MCF 10A (cell line): Measurements from ENCODE around the gene OTULIN. TPM values are rescaled to one million over a fixed set of nuclear protein-coding genes. Genes with fewer than 3 reads are reported as not detected.
A peak's percentile ranks its signal among the peaks of the same experiment; 100 is the strongest.

ENCODE experiments used
- BruUV-seq: library from RNA; stranded (reverse); fragments of 400-500 nt; replicated peaks from 2 replicates; lab custom pipeline; 2021; lab: Mats Ljungman, UMichigan
- CTCF ChIA-PET: fragments of 300-600 bp; sonication (Branson Sonifier 250); formaldehyde crosslinking; extraction: SDS; loops from one replicate; lab custom pipeline; 2021; ENCODE audit warnings: antibody characterized with exemption, inconsistent platforms; lab: Yijun Ruan, JAX
- POLR2A ChIA-PET: fragments of 300-600, 350-650 bp; sonication (Branson Sonifier 250); formaldehyde crosslinking; extraction: SDS; loops from one replicate; lab custom pipeline; 2020; ENCODE audit warnings: antibody characterized with exemption, inconsistent platforms; lab: Yijun Ruan, JAX
- DNase-seq: peaks from one replicate; pipeline ENCODE4 v3.0.0-alpha.2; 2018; ENCODE audit not compliant: unreplicated experiment
- H3K27ac Mint-ChIP-seq: one replicate; pipeline ENCODE4 v1.8.0; 2022; ENCODE audit warnings: mild to moderate bottlenecking, low read depth, mixed read lengths; ENCODE audit not compliant: unreplicated experiment
- H3K27me3 Mint-ChIP-seq: one replicate; pipeline ENCODE4 v1.8.0; 2022; ENCODE audit warnings: mixed read lengths; ENCODE audit not compliant: insufficient read depth, unreplicated experiment
- H3K36me3 Mint-ChIP-seq: one replicate; pipeline ENCODE4 v1.8.0; 2022; ENCODE audit warnings: mild to moderate bottlenecking, moderate library complexity, mixed read lengths; ENCODE audit not compliant: insufficient read depth, unreplicated experiment
- H3K4me1 Mint-ChIP-seq: one replicate; pipeline ENCODE4 v1.8.0; 2022; ENCODE audit warnings: mixed read lengths; ENCODE audit not compliant: insufficient read depth, unreplicated experiment
- H3K4me3 Mint-ChIP-seq: one replicate; pipeline ENCODE4 v1.8.0; 2022; ENCODE audit warnings: mild to moderate bottlenecking, moderate library complexity, mixed read lengths; ENCODE audit not compliant: unreplicated experiment
- H3K9me3 Mint-ChIP-seq: one replicate; pipeline ENCODE4 v1.8.0; 2022; ENCODE audit warnings: mixed read lengths; ENCODE audit not compliant: unreplicated experiment
- CTCF ChIP-seq: fragments of 200-600 bp; IDR thresholded peaks from one replicate; pipeline ENCODE4 v1.8.0; 2022; ENCODE audit warnings: antibody characterized with exemption, mild to moderate bottlenecking; ENCODE audit not compliant: unreplicated experiment
- intact Hi-C: fragments of 100-400 bp; cut with micrococcal nuclease; formaldehyde crosslinking; loops from 2 replicates; pipeline ENCODE4 v1.14.1; 2022
- total RNA-seq: library from RNA; stranded (reverse); gene quantifications from 2 replicates; pipeline ENCODE4 v1.2.3, GENCODE V29; 2022

Gene OTULIN
- total RNA-seq, 1 experiment from 2014 or later, result 34.6 TPM

- Mint-ChIP-seq H3K4me1 (peaks cover 19% of the 10 kb centered on the region), H3K36me3 (peaks cover 23% of the 10 kb centered on the region), H3K9me3 (no peaks in the 10 kb centered on the region), H3K27ac (peak overlapping the region; percentile 46), H3K27me3 (no peaks in the 10 kb centered on the region), H3K4me3 (no peak overlapping the region)
- ChIA-PET POLR2A (no interaction called here), CTCF (no interaction called here)
- BruUV-seq, result no TSS peak
- intact Hi-C loops, result no loop called here
- DNase-seq, result peak; percentile 52
- TF ChIP-seq CTCF, result no peak
Observed at GRCh38 chr5:14739538-14739937, 75.0 kb downstream of the OTULIN start.

- no peaks in the 10 kb centered on the region for H3K9me3 Mint-ChIP-seq
- BruUV-seq, result no TSS peak
- H3K27me3 Mint-ChIP-seq, result no peaks in the 10 kb centered on the region
- intact Hi-C loops, result no loop called here
- CTCF ChIA-PET, result interaction anchor here (1.7 kb wide), 1 partner anchor 12 kb away, joined by 9 read pairs; no protein-coding TSS in a partner anchor
- no peak overlapping the region for H3K4me3 Mint-ChIP-seq
- TF ChIP-seq CTCF, result no peak
- POLR2A ChIA-PET, result no interaction called here
- H3K36me3 Mint-ChIP-seq, result peaks cover 23% of the 10 kb centered on the region
- H3K27ac Mint-ChIP-seq, result peak overlapping the region; percentile 46
- H3K4me1 Mint-ChIP-seq, result peaks cover 19% of the 10 kb centered on the region
- DNase-seq, result no peak
Observed at GRCh38 chr5:14739981-14740380, 75.5 kb downstream of the OTULIN start.

- TF ChIP-seq CTCF, result no peak
- H3K4me3 Mint-ChIP-seq, result no peak overlapping the region
- H3K36me3 Mint-ChIP-seq, result peaks cover 29% of the 10 kb centered on the region
- H3K4me1 Mint-ChIP-seq, result peaks cover 19% of the 10 kb centered on the region
- no peaks in the 10 kb centered on the region for H3K27me3 Mint-ChIP-seq
- ChIA-PET CTCF (interaction anchor here (1.7 kb wide), 1 partner anchor 14 kb away, joined by 9 read pairs; no protein-coding TSS in a partner anchor), POLR2A (no interaction called here)
- no peaks in the 10 kb centered on the region for H3K9me3 Mint-ChIP-seq
- no peak overlapping the region for H3K27ac Mint-ChIP-seq
- no peak for DNase-seq
- intact Hi-C loops, result no loop called here
- BruUV-seq, result no TSS peak
Observed at GRCh38 chr5:14741131-14741530, 76.6 kb downstream of the OTULIN start.

GRCh38 chr5:14741801-14742440 lies 77.4 kb downstream of the OTULIN start:
- DNase-seq, result no peak
- no TSS peak for BruUV-seq
- peaks cover 30% of the 10 kb centered on the region for H3K36me3 Mint-ChIP-seq
- H3K27me3 Mint-ChIP-seq, result no peaks in the 10 kb centered on the region
- CTCF ChIA-PET, result interaction anchor here (0.8 to 2.4 kb wide), 3 partner anchors 14 to 259 kb away, joined by 3 to 10 read pairs (median 9); no protein-coding TSS in a partner anchor
- TF ChIP-seq CTCF, result no peak
- H3K27ac Mint-ChIP-seq, result no peak overlapping the region
- H3K4me3 Mint-ChIP-seq, result no peak overlapping the region
- POLR2A ChIA-PET, result no interaction called here
- H3K9me3 Mint-ChIP-seq, result no peaks in the 10 kb centered on the region
- intact Hi-C loops, result no loop called here
- H3K4me1 Mint-ChIP-seq, result peaks cover 19% of the 10 kb centered on the region
